SK-N-SH (cell line): Measurements from ENCODE around the gene PLOD2.

Experiments used
- CTCF ChIP-seq: fragments of 200-600 bp; sonication (generic); IDR thresholded peaks from 2 replicates; pipeline ENCODE4 v1.6.1; 2017; ENCODE audit warnings: antibody characterized with exemption, mild to moderate bottlenecking, moderate library complexity
- EP300 ChIP-seq, 2 experiments: IDR thresholded peaks; 2 replicates each; pipeline versions ENCODE4 v1.4.0 to v1.6.1; 2012; ENCODE audit warnings: borderline replicate concordance in 1 of 2, low read depth in 1 of 2, low read length in 1 of 2
- FOXM1 ChIP-seq: IDR thresholded peaks from 2 replicates; pipeline ENCODE4 v1.4.0; 2012; ENCODE audit warnings: low read depth, mild to moderate bottlenecking
- MAX ChIP-seq: IDR thresholded peaks from 2 replicates; pipeline ENCODE4 v1.4.0; 2012; ENCODE audit warnings: low read depth
- MEF2A ChIP-seq: IDR thresholded peaks from 2 replicates; pipeline ENCODE4 v1.4.0; 2012; ENCODE audit warnings: low read depth, borderline replicate concordance
- SIN3A ChIP-seq: IDR thresholded peaks from 2 replicates; pipeline ENCODE4 v1.6.1; 2012; ENCODE audit warnings: low read depth, mild to moderate bottlenecking, low read length, moderate library complexity, borderline replicate concordance
- SMC3 ChIP-seq: IDR thresholded peaks from 2 replicates; pipeline ENCODE4 v1.6.1; 2012; ENCODE audit warnings: low read depth, low read length, improper control_type of control experiment
- USF2 ChIP-seq: fragments of 150-350 bp; IDR thresholded peaks from 2 replicates; pipeline ENCODE4 v1.6.1; 2017; ENCODE audit warnings: antibody characterized with exemption, low read length, low read depth, borderline replicate concordance

- TF ChIP-seq CTCF (no peak), MAX (no peak), SIN3A (no peak), SMC3 (no peak), USF2 (no peak), MEF2A (no peak), FOXM1 (no peak), EP300 (IDR thresholded peaks at IDR 0.05; ENCODE audit: borderline replicate concordance in 1 of 2, low read depth in 1 of 2, low read length in 1 of 2) (no peak)
Observed at GRCh38 chr3:146161663-146162002, 649 bp upstream of the PLOD2 start.
